Parathyroid adenoma (tissue), 2 donors: ENCODE data around the gene SUB1.
"Not testable (repeated sequence)": the region's sequence is repeated elsewhere in the genome, so short reads cannot be mapped to it uniquely, and the experiment has no call there.

Experiments used
- H2AFZ ChIP-seq: fragments of 300-600 bp; sonication (generic); one replicate; pipeline ENCODE4 v1.7.0; 2017; ENCODE audit warnings: antibody characterized with exemption, mild to moderate bottlenecking
- H3K27ac ChIP-seq: fragments of 300-600 bp; sonication (generic); one replicate; pipeline ENCODE4 v1.7.0; 2017
- H3K27me3 ChIP-seq: fragments of 300-600 bp; sonication (generic); one replicate; pipeline ENCODE4 v1.7.0; 2017; ENCODE audit warnings: low read length; ENCODE audit not compliant: control insufficient read depth, insufficient read depth
- H3K36me3 ChIP-seq: fragments of 300-600 bp; sonication (generic); one replicate; pipeline ENCODE4 v1.7.0; 2017; ENCODE audit warnings: low read length; ENCODE audit not compliant: control insufficient read depth, insufficient read depth
- H3K4me1 ChIP-seq: fragments of 300-600 bp; sonication (generic); one replicate; pipeline ENCODE4 v1.7.0; 2017; ENCODE audit warnings: control low read depth
- H3K4me2 ChIP-seq: fragments of 300-600 bp; sonication (generic); one replicate; pipeline ENCODE4 v1.7.0; 2017; ENCODE audit warnings: low read length
- H3K4me3 ChIP-seq: fragments of 300-600 bp; sonication (generic); one replicate; pipeline ENCODE4 v1.7.0; 2017; ENCODE audit warnings: low read depth, low read length
- H3K79me2 ChIP-seq: fragments of 300-600 bp; sonication (generic); one replicate; pipeline ENCODE4 v1.7.0; 2017; ENCODE audit warnings: control low read depth
- H3K9ac ChIP-seq: fragments of 300-600 bp; sonication (generic); one replicate; pipeline ENCODE4 v1.7.0; 2017; ENCODE audit warnings: mild to moderate bottlenecking
- H3K9me3 ChIP-seq: fragments of 300-600 bp; sonication (generic); one replicate; pipeline ENCODE4 v1.7.0; 2017; ENCODE audit warnings: low read length; ENCODE audit not compliant: control insufficient read depth
- TF ChIP-seq, protein P1 (sequence below): fragments of 300-600 bp; sonication (generic); IDR thresholded peaks from one replicate; pipeline ENCODE4 v1.7.0; 2017; ENCODE audit warnings: antibody characterized with exemption, mild to moderate bottlenecking
- donor health status: primary hyperparathyroidism.

The SUB1 gene

DNA sequence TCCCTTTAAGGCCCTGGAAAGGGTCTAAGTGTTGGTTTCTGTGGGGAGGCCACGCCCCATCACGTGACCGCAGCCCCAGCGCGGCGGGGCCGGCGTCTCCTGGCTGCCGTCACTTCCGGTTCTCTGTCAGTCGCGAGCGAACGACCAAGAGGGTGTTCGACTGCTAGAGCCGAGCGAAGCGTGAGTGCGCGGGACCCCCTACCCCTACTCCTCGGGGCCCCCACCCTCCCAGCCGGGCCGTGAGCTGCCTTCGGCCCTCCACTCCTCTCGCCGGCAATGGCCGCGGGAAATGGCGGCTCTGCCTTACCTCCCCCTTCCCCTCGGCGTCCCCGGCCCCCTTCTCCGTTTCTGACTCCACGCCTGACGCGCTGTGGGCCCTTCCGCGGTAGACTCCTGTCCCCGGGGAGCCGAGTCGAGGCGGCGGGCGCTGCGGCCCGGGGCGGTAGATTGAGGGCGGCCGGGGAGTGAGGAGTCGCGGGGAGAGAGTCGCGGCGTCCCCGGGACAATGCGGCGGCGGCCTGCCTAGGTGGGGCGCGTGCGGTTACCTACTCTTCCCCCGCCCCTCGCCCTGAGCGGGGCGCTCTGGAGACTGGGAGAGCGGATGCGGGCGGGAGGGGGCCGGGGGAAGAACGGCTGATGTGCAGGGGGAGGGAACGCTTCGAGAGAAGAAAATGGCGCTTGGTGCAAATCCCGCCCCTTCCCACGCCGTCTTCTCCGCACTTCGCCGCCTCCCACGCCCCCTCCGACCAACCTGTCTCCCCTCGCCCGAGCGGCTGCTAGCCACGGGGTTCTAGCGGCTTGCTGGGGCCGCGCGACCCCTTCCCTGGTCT is at the start of gene SUB1:
TSS of gene SUB1 (plus strand) at position 112 of the 830 bp plus-strand sequence. CDS start 2,956 bp downstream, outside the sequence.
- Histone ChIP-seq H3K9me3 (no peaks in the 10 kb centered on the region), H3K36me3 (no peaks in the 10 kb centered on the region), H3K4me1 (peaks cover 4% of the 10 kb centered on the region), H3K4me3 (peak within 1 kb of the TSS; percentile 97), H3K4me2 (peak within 1 kb of the TSS; percentile 81), H3K27ac (peak within 1 kb of the TSS; percentile 100), H3K27me3 (no peaks in the 10 kb centered on the region), H3K9ac (peak within 1 kb of the TSS; percentile 100), H3K79me2 (peaks cover 10% of the 10 kb centered on the region), H2AFZ (peak within 1 kb of the TSS; percentile 100)
- TF ChIP-seq, protein P1, sequence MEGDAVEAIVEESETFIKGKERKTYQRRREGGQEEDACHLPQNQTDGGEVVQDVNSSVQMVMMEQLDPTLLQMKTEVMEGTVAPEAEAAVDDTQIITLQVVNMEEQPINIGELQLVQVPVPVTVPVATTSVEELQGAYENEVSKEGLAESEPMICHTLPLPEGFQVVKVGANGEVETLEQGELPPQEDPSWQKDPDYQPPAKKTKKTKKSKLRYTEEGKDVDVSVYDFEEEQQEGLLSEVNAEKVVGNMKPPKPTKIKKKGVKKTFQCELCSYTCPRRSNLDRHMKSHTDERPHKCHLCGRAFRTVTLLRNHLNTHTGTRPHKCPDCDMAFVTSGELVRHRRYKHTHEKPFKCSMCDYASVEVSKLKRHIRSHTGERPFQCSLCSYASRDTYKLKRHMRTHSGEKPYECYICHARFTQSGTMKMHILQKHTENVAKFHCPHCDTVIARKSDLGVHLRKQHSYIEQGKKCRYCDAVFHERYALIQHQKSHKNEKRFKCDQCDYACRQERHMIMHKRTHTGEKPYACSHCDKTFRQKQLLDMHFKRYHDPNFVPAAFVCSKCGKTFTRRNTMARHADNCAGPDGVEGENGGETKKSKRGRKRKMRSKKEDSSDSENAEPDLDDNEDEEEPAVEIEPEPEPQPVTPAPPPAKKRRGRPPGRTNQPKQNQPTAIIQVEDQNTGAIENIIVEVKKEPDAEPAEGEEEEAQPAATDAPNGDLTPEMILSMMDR: peak; percentile 10

DNA sequence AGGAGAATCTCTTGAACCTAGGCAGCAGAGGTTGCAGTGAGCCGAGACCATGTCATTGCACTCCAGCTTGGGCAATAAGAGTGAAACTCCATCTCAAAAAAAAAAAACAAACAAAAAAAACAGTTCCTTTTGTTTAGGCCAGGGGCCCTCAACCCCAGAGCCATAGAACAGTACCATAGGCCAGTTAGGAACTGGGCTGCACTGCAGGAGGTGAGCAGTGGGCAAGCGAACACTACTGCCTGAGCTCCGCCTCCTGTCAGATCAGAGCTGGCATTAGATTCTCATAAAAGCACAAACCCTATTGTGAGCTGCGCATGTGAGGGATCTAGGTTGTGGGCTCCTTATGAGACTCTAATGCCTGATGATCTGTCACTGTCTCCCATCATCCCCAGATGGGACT is 49.1 kb upstream of the SUB1 start:
- Histone ChIP-seq H3K9ac (no peak overlapping the region), H3K79me2 (no peaks in the 10 kb centered on the region), H2AFZ (no peak overlapping the region), H3K9me3 (no peaks in the 10 kb centered on the region), H3K36me3 (no peaks in the 10 kb centered on the region), H3K4me2 (no peak overlapping the region), H3K27ac (no peak overlapping the region), H3K4me1 (no peaks in the 10 kb centered on the region), H3K4me3 (no peak overlapping the region), H3K27me3 (no peaks in the 10 kb centered on the region)
- TF ChIP-seq, protein P1: no peak

DNA sequence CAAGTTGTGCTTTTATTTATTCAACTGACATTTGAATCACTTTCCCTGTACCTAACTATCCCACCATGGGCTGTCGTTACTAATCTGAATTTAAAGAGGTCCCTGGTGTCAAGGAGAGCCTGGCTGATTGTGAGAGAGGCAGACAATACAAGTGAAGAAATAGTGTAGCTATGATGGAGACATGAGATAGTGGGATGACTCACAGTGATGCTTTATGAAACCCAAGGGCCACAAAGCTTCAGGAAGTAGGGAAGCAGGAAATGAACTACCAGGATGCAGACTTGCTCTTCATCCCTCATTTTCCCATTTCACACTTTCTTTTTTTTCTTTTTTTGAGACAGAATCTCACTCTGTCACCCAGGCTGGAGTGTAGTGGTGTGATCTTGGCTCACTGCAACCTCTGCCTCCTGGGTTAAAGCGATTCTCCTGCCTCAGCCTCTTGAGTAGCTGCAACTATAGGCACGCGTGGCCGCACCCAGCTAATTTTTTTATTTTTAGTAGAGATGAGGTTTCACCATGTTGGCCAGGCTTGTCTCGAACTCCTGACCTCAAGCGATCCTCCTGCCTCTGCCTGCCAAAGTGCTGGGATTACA is 47.8 kb upstream of the SUB1 start:
- not testable (repeated sequence) for H3K36me3 ChIP-seq, H3K27ac ChIP-seq

DNA sequence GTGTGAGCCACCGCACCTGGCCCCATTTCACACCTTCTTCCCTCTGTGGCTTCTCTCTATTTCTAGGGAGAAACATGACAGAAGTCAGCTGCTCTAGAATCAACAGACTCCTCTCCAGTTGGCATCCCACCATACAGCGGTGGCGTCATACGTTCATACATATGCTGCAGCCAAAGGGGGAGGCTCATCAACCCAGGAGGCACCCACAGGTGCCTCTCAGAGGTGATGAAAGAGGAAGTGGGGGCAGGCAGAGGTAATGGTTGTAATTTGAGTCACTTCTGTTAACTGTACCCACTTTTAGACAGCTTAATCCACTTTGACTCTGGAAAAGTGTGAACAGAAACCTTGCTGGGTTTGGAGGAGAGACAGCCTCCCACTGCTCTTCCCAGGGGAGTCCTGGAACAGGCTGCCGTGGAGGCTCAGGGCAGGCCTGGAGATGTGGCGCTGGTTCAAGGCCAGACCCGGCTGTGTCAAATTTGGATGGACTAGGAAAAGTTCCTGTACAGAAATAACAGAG is 47.3 kb upstream of the SUB1 start:
- no peak overlapping the region for H3K9ac ChIP-seq
- no peak overlapping the region for H2AFZ ChIP-seq
- H3K4me1 ChIP-seq: no peaks in the 10 kb centered on the region
- no peaks in the 10 kb centered on the region for H3K36me3 ChIP-seq
- no peaks in the 10 kb centered on the region for H3K9me3 ChIP-seq
- H3K4me2 ChIP-seq: no peak overlapping the region
- H3K79me2 ChIP-seq: no peaks in the 10 kb centered on the region
- H3K27me3 ChIP-seq: no peaks in the 10 kb centered on the region
- no peak overlapping the region for H3K27ac ChIP-seq
- TF ChIP-seq, protein P1: no peak
- no peak overlapping the region for H3K4me3 ChIP-seq

More for the DNA sequence above, 47.8 kb upstream of the SUB1 start:
- H3K79me2 ChIP-seq, H3K9ac ChIP-seq, H3K4me2 ChIP-seq, H3K4me3 ChIP-seq, H3K4me1 ChIP-seq, H3K9me3 ChIP-seq, H3K27me3 ChIP-seq, H2AFZ ChIP-seq: not testable (repeated sequence)

DNA sequence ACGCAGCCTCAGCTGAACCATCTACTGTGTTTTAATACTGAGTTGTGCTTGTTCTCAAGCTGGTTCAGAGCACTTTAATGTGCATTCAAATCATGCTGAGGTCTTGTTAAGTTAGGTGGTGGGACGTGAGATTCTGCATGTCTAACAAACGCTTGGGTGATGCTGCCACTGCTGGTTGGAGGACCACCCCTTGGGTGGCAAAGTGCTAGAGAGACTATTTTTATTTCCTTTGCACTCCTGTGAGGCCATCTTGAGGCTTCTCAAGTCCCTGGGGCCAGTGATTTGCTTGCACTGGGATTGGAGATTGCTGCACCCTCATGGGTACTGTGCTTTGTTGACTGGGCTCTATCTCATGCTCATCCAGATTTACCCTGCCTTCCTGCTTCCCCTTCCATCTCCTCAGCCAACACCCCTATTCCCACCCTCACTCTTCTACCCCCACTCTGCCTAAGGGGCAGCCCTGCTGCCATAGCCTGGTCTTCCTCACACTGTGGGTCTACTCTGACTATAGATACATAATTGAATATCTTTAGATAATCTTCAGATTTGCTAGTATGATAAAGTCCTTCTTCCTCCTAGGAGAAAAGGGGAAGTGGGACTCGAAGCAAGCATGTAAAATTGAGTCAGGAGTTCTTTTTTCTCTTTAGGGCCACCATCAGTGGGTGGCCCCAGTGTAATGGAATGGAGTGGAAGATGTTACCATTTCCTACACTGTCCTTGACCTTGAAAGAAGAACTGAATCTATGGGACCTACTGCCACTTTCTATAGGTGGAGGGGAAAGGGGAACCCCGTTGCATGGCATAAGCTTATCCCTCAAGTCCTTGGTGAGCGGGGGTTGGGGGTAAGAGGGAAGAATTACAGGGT is 45.1 kb upstream of the SUB1 start:
- Histone ChIP-seq H3K27me3 (no peaks in the 10 kb centered on the region), H3K79me2 (no peaks in the 10 kb centered on the region), H3K4me2 (no peak overlapping the region), H3K9ac (no peak overlapping the region), H3K36me3 (no peaks in the 10 kb centered on the region), H3K27ac (no peak overlapping the region), H3K4me1 (no peaks in the 10 kb centered on the region), H2AFZ (no peak overlapping the region), H3K9me3 (no peaks in the 10 kb centered on the region), H3K4me3 (no peak overlapping the region)
- TF ChIP-seq, protein P1: no peak
